Measurements from ENCODE around the gene MRM1. TPM values are rescaled to one million over a fixed set of nuclear protein-coding genes. Genes with fewer than 3 reads are reported as not detected.
"Not testable (repeated sequence)": the region's sequence is repeated elsewhere in the genome, so short reads cannot be mapped to it uniquely, and the experiment has no call there.

Gene MRM1
- total RNA-seq, 4 donors from 2014 or later: 3.7 to 10.8 (median 8.0) TPM

GRCh38 chr17:36602924-36603384, 1.6 kb downstream of the MRM1 start:
- Histone ChIP-seq H3K9me3 (no peaks in the 10 kb centered on the region), H3K4me3 (peak overlapping the region in 1 of 2 donors; percentile 95), H3K4me1 (peaks cover 0 to 34% (median 6%) of the 10 kb centered on the region in 3 donors), H3K27me3 (no peaks in the 10 kb centered on the region), H3K27ac (no peak overlapping the region), H3K36me3 (no peaks in the 10 kb centered on the region)
- ATAC-seq: no peak
- no peak for TF ChIP-seq POLR2AphosphoS5 (IDR thresholded peaks at IDR 0.05)
- TF ChIP-seq, protein P1, sequence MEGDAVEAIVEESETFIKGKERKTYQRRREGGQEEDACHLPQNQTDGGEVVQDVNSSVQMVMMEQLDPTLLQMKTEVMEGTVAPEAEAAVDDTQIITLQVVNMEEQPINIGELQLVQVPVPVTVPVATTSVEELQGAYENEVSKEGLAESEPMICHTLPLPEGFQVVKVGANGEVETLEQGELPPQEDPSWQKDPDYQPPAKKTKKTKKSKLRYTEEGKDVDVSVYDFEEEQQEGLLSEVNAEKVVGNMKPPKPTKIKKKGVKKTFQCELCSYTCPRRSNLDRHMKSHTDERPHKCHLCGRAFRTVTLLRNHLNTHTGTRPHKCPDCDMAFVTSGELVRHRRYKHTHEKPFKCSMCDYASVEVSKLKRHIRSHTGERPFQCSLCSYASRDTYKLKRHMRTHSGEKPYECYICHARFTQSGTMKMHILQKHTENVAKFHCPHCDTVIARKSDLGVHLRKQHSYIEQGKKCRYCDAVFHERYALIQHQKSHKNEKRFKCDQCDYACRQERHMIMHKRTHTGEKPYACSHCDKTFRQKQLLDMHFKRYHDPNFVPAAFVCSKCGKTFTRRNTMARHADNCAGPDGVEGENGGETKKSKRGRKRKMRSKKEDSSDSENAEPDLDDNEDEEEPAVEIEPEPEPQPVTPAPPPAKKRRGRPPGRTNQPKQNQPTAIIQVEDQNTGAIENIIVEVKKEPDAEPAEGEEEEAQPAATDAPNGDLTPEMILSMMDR (IDR thresholded peaks at IDR 0.05): peak in 3 of 4 experiments; percentile 55 to 84 (median 57)
- 24% methylated on average over 5 of the region's 5 CpGs for WGBS, 2 donors (ENCODE audit: low coverage in 1 of 2)

DNA sequence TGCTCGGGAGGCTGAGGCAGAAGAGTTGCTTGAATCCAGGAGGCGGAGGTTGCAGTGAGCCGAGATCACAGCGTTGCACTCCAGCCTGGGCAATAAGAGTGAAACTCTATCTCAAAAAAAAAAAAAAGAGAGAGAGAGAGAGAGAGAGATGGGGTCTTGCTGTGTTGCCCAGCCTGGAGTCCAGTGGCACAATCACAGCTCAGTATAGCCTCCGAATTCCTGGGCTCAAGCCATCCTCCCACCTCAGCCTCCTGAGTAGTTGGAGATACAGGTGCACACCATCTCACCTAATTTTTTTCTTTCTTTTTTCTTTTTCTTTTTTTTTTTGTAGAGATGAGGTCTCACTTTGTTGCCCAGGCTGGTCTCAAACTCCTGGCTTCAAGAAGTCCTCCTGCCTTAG, 3.6 kb downstream of the MRM1 start:
- 90 to 100% methylated on average over 1 to 2 of the region's 5 CpGs for WGBS, 2 donors (ENCODE audit: low coverage in 1 of 2)
- not testable (repeated sequence) for H3K36me3 ChIP-seq, ATAC-seq, H3K27me3 ChIP-seq, H3K27ac ChIP-seq, H3K4me3 ChIP-seq, H3K9me3 ChIP-seq
- H3K4me1 ChIP-seq: peaks cover 0 to 42% (median 10%) of the 10 kb centered on the region in 3 donors

- no peaks in the 10 kb centered on the region for H3K9me3 ChIP-seq
- WGBS, 2 donors (ENCODE audit: low coverage in 1 of 2): 80% methylated on average over 1 to 2 of the region's 7 CpGs
- no peak overlapping the region for H3K4me3 ChIP-seq
- H3K4me1 ChIP-seq: peaks cover 0 to 18% (median 4%) of the 10 kb centered on the region in 3 donors
- TF ChIP-seq POLR2A (IDR thresholded peaks at IDR 0.05) (no peak), EP300 (IDR thresholded peaks at IDR 0.05) (no peak), POLR2AphosphoS5 (IDR thresholded peaks at IDR 0.05) (no peak)
- TF ChIP-seq, protein P1 (IDR thresholded peaks at IDR 0.05): no peak
- no peaks in the 10 kb centered on the region for H3K36me3 ChIP-seq
- no peak overlapping the region for H3K27ac ChIP-seq
- ATAC-seq: no peak
- H3K27me3 ChIP-seq: peaks cover 5% of the 10 kb centered on the region
Measured at GRCh38 chr17:36608280-36608679, 6.9 kb downstream of the MRM1 start.

DNA sequence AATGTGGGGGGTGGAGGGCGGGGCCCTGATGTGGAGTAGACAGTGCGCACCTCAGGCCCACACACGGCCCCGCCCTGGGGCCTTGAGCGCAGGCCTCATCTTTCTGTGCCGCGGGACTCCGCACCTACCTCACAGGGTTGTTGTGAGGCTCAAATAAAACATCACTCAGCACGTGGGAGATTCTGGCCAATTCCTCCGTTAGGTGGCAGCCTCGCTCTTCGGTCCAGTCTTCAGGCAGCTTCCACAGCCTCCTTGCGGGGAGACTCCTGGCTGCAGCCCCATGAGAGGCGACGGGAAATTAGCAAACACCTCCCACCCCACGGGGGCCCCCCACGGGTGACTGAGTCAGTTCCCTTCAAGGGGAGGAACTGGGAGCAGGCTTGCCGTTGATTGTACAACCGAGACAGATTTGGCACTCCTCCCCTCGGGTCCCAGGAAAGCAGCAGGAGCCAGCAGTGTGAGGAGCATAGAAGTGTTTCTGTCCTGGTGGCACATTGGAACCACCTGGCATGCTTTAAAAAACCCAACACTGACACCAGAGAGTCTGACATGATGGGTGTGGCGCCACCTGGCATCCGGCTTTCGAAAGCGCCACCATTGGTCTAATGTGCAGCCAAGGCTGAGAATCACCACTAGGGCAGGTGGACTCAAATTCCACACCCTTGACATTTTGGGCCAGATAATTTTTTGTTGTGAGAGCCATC, 7.6 kb downstream of the MRM1 start:
- H3K4me3 ChIP-seq: no peak overlapping the region
- ATAC-seq: peak; percentile 53
- peaks cover 12% of the 10 kb centered on the region for H3K27me3 ChIP-seq
- WGBS, 2 donors (ENCODE audit: low coverage in 1 of 2): no CpG with 5 or more reads among the region's 24 CpGs
- TF ChIP-seq, protein P1 (IDR thresholded peaks at IDR 0.05): peak in 3 of 4 experiments; percentile 27 to 56 (median 30)
- TF ChIP-seq POLR2AphosphoS5 (IDR thresholded peaks at IDR 0.05) (no peak), EP300 (IDR thresholded peaks at IDR 0.05) (no peak), POLR2A (IDR thresholded peaks at IDR 0.05) (no peak)
- no peaks in the 10 kb centered on the region for H3K9me3 ChIP-seq
- H3K27ac ChIP-seq: no peak overlapping the region
- H3K4me1 ChIP-seq: peaks cover 0 to 11% (median 4%) of the 10 kb centered on the region in 3 donors
- no peaks in the 10 kb centered on the region for H3K36me3 ChIP-seq

GRCh38 chr17:36609498-36609862, 8.1 kb downstream of the MRM1 start:
- H3K4me1 ChIP-seq: peaks cover 0 to 8% (median 4%) of the 10 kb centered on the region in 3 donors
- WGBS, 2 donors (ENCODE audit: low coverage in 1 of 2): 59 to 80% methylated on average over 4 of the region's 7 CpGs
- H3K36me3 ChIP-seq: no peaks in the 10 kb centered on the region
- H3K27me3 ChIP-seq: peaks cover 17% of the 10 kb centered on the region
- H3K4me3 ChIP-seq: no peak overlapping the region
- ATAC-seq: no peak
- no peak for TF ChIP-seq EP300 (IDR thresholded peaks at IDR 0.05)
- TF ChIP-seq, protein P1 (IDR thresholded peaks at IDR 0.05): no peak
- TF ChIP-seq POLR2A (IDR thresholded peaks at IDR 0.05): no peak
- TF ChIP-seq POLR2AphosphoS5 (IDR thresholded peaks at IDR 0.05): no peak
- H3K27ac ChIP-seq: no peak overlapping the region
- no peaks in the 10 kb centered on the region for H3K9me3 ChIP-seq
